ENCODE measurements around the gene GRK2.

Gene GRK2

GRCh38 chr11:67293090-67293489 is 26.8 kb downstream of the GRK2 start:
- no peak for DNase-seq (ENCODE audit: low read depth in 2 of 3, low spot score in 1 of 3)

GRCh38 chr11:67295846-67296245 is 29.6 kb downstream of the GRK2 start:
- no peak for DNase-seq (ENCODE audit: low read depth in 2 of 3, low spot score in 1 of 3)

GRCh38 chr11:67298786-67299185 is 32.5 kb downstream of the GRK2 start:
- DNase-seq (ENCODE audit: low read depth in 2 of 3, low spot score in 1 of 3) = no peak

- DNase-seq (ENCODE audit: low read depth in 2 of 3, low spot score in 1 of 3) = no peak
These were observed 33.4 kb downstream of the GRK2 start for GRCh38 chr11:67299471-67300191.

GRCh38 chr11:67300256-67300755 is 34.0 kb downstream of the GRK2 start:
- no peak for DNase-seq (ENCODE audit: low read depth in 2 of 3, low spot score in 1 of 3)

GRCh38 chr11:67300756-67301312 is 34.6 kb downstream of the GRK2 start:
- DNase-seq (ENCODE audit: low read depth in 2 of 3, low spot score in 1 of 3) = no peak

- no peak for DNase-seq (ENCODE audit: low read depth in 2 of 3, low spot score in 1 of 3)
These were observed 35.1 kb downstream of the GRK2 start for GRCh38 chr11:67301313-67301921.

- DNase-seq (ENCODE audit: low read depth in 2 of 3, low spot score in 1 of 3) = no peak
These were observed 35.8 kb downstream of the GRK2 start for GRCh38 chr11:67301951-67302516.

GRCh38 chr11:67302571-67303131 is 36.4 kb downstream of the GRK2 start:
- DNase-seq (ENCODE audit: low read depth in 2 of 3, low spot score in 1 of 3) = no peak

GRCh38 chr11:67303132-67303834 is 37.0 kb downstream of the GRK2 start, which contains the start of gene SSH3:
TSS of gene SSH3 (plus strand) at chr11:67303530. CDS start at chr11:67303626, 96 bp downstream.
- no peak for DNase-seq (ENCODE audit: low read depth in 2 of 3, low spot score in 1 of 3)

GRCh38 chr11:67303835-67304411 is 37.6 kb downstream of the GRK2 start:
- DNase-seq (ENCODE audit: low read depth in 2 of 3, low spot score in 1 of 3) = no peak

GRCh38 chr11:67304511-67305113 is 38.3 kb downstream of the GRK2 start:
- no peak for DNase-seq (ENCODE audit: low read depth in 2 of 3, low spot score in 1 of 3)

- DNase-seq (ENCODE audit: low read depth in 2 of 3, low spot score in 1 of 3) = no peak
These were observed 40.7 kb downstream of the GRK2 start for GRCh38 chr11:67306769-67307544.

- no peak for DNase-seq (ENCODE audit: low read depth in 2 of 3, low spot score in 1 of 3)
These were observed 41.3 kb downstream of the GRK2 start for GRCh38 chr11:67307545-67308001.

- no peak for DNase-seq (ENCODE audit: low read depth in 2 of 3, low spot score in 1 of 3)
These were observed 42.0 kb downstream of the GRK2 start for GRCh38 chr11:67308031-67308866.

GRCh38 chr11:67309166-67309565 is 42.9 kb downstream of the GRK2 start:
- DNase-seq (ENCODE audit: low read depth in 2 of 3, low spot score in 1 of 3) = no peak

GRCh38 chr11:67309661-67310061 is 43.4 kb downstream of the GRK2 start:
- DNase-seq (ENCODE audit: low read depth in 2 of 3, low spot score in 1 of 3) = no peak

- DNase-seq (ENCODE audit: low read depth in 2 of 3, low spot score in 1 of 3) = no peak
These were observed 44.2 kb downstream of the GRK2 start for GRCh38 chr11:67310246-67311050.
